ENCODE data around the gene CNEP1R1. TPM values are rescaled to one million over a fixed set of nuclear protein-coding genes. Genes with fewer than 3 reads are reported as not detected.

CNEP1R1 gene
- total RNA-seq, 1 experiment from 2014 or later = 18.5 TPM

DNA sequence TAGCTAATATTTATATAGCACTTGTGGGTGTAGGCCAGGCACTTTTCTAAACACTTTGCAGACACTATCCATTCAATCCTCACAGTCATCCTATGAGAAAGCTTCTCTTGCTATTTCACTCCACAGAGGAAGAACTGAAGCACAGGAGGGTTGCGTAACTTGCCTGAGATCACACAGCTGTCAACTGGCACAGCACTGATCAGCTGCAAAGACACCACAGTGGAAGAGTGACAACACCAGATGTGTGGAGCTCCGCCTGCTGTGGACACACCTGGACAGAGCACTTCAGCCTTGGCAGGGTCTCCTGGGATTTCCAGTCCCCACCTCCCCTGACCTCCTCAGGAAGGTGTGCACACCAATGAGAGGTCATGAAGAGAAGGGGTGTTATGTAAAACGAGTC, 13.3 kb upstream of the CNEP1R1 start:
- TF ChIP-seq, protein P1, sequence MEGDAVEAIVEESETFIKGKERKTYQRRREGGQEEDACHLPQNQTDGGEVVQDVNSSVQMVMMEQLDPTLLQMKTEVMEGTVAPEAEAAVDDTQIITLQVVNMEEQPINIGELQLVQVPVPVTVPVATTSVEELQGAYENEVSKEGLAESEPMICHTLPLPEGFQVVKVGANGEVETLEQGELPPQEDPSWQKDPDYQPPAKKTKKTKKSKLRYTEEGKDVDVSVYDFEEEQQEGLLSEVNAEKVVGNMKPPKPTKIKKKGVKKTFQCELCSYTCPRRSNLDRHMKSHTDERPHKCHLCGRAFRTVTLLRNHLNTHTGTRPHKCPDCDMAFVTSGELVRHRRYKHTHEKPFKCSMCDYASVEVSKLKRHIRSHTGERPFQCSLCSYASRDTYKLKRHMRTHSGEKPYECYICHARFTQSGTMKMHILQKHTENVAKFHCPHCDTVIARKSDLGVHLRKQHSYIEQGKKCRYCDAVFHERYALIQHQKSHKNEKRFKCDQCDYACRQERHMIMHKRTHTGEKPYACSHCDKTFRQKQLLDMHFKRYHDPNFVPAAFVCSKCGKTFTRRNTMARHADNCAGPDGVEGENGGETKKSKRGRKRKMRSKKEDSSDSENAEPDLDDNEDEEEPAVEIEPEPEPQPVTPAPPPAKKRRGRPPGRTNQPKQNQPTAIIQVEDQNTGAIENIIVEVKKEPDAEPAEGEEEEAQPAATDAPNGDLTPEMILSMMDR (conservative IDR thresholded peaks at IDR 0.05) = no peak
- peaks cover 6 to 12% of the 10 kb centered on the region in 2 experiments for H3K4me1 Mint-ChIP-seq
- Histone ChIP-seq H3K56ac (ENCODE audit: insufficient read length, low read depth, low read length) (no peak overlapping the region), H3K4me2 (ENCODE audit: insufficient read depth, insufficient read length, low read length) (no peak overlapping the region), H3K4me1 (ENCODE audit: insufficient read depth, low read length) (no peaks in the 10 kb centered on the region), H3T11ph (ENCODE audit: low read length) (no peak overlapping the region), H4K91ac (ENCODE audit: insufficient read length, low read depth, low read length) (no peak overlapping the region), H2AK5ac (ENCODE audit: insufficient read length, low read length) (no peak overlapping the region), H3K9ac (ENCODE audit: extremely low read depth, insufficient read length, low read length) (no peak overlapping the region), H3K9me3 (ENCODE audit: control insufficient read depth, low read depth, low read length) (no peaks in the 10 kb centered on the region), H3K79me1 (ENCODE audit: insufficient read depth, low read depth, low read length, poor library complexity, severe bottlenecking) (no peaks in the 10 kb centered on the region), H4K8ac (replicated peaks; ENCODE audit: insufficient read length, low read depth, low read length) (no peak overlapping the region), H3K27me3 (ENCODE audit: insufficient read depth, low read length) (no peaks in the 10 kb centered on the region), H3K27ac (ENCODE audit: insufficient read length, low read depth, low read length) (no peak overlapping the region), H3K18ac (ENCODE audit: insufficient read length, low read depth, low read length) (no peak overlapping the region), H3K79me2 (ENCODE audit: insufficient read depth, low read length) (no peaks in the 10 kb centered on the region), H2BK12ac (ENCODE audit: insufficient read length, low read depth, low read length) (no peak overlapping the region), H2AFZ (ENCODE audit: low read length) (no peak overlapping the region), H3K14ac (ENCODE audit: insufficient read depth, low read length) (no peak overlapping the region), H2BK15ac (ENCODE audit: low read depth, low read length) (no peak overlapping the region), H4K20me1 (ENCODE audit: control insufficient read depth, insufficient read depth, insufficient read length) (no peaks in the 10 kb centered on the region), H2BK120ac (ENCODE audit: low read depth, low read length, poor library complexity, severe bottlenecking) (no peak overlapping the region), H2BK5ac (ENCODE audit: insufficient read length, low read length) (no peak overlapping the region), H3K23ac (ENCODE audit: insufficient read length, low read depth, low read length) (no peak overlapping the region), H3K23me2 (ENCODE audit: insufficient read length, low read depth, low read length, poor library complexity, severe bottlenecking) (no peaks in the 10 kb centered on the region), H2BK20ac (ENCODE audit: low read depth, low read length, poor library complexity, severe bottlenecking) (no peak overlapping the region), H3K4ac (ENCODE audit: low read depth, low read length) (no peak overlapping the region), H4K5ac (ENCODE audit: insufficient read length, low read depth, low read length) (no peak overlapping the region)
- peaks cover 0 to 7% (median 4%) of the 10 kb centered on the region in 3 experiments; a peak in 3 of 7 replicates for H3K36me3 Mint-ChIP-seq (ENCODE audit: insufficient read depth in 1 of 3, low read depth in 3 of 3)
- DNase-seq = no peak
- no peak overlapping the region for H3K27ac Mint-ChIP-seq
- WGBS (ENCODE audit: extremely low coverage, insufficient read length, low lambda C conversion rate) = no CpG with 5 or more reads among the region's 3 CpGs
- no peak overlapping the region for H3K4me3 Mint-ChIP-seq
- H3K27me3 Mint-ChIP-seq (ENCODE audit: low read depth) = peaks cover 3% of the 10 kb centered on the region
- H3K9me3 Mint-ChIP-seq = peaks cover 5 to 11% of the 10 kb centered on the region in 2 experiments; a peak in 4 of 5 replicates

All from H9 (cell line).